ENCODE results near the gene DNAJC11.
"Not testable (repeated sequence)": the region's sequence is repeated elsewhere in the genome, so short reads cannot be mapped to it uniquely, and the experiment has no call there.

Gene DNAJC11

GRCh38 chr1:6613361-6614018, 88.1 kb downstream of the DNAJC11 start, which contains the start of gene PHF13:
Gene PHF13 (plus strand): TSS chr1:6613731. CDS start chr1:6614067, 336 bp downstream.
- H3K9me3 ChIP-seq (ENCODE audit: control insufficient read depth, low read length) = no peaks in the 10 kb centered on the region
- peak within 1 kb of the TSS; percentile 52 for H3K4me3 ChIP-seq (ENCODE audit: low read length)
- no peaks in the 10 kb centered on the region for H3K36me3 ChIP-seq (ENCODE audit: control insufficient read depth, insufficient read depth, low read length)
- H3K4me1 ChIP-seq (ENCODE audit: control insufficient read depth, insufficient read depth, low read length) = no peaks in the 10 kb centered on the region
- H3K9ac ChIP-seq (ENCODE audit: low read length) = peak within 1 kb of the TSS; percentile 71
- H3K27me3 ChIP-seq (ENCODE audit: control insufficient read depth, insufficient read depth, low read length) = no peaks in the 10 kb centered on the region

DNA sequence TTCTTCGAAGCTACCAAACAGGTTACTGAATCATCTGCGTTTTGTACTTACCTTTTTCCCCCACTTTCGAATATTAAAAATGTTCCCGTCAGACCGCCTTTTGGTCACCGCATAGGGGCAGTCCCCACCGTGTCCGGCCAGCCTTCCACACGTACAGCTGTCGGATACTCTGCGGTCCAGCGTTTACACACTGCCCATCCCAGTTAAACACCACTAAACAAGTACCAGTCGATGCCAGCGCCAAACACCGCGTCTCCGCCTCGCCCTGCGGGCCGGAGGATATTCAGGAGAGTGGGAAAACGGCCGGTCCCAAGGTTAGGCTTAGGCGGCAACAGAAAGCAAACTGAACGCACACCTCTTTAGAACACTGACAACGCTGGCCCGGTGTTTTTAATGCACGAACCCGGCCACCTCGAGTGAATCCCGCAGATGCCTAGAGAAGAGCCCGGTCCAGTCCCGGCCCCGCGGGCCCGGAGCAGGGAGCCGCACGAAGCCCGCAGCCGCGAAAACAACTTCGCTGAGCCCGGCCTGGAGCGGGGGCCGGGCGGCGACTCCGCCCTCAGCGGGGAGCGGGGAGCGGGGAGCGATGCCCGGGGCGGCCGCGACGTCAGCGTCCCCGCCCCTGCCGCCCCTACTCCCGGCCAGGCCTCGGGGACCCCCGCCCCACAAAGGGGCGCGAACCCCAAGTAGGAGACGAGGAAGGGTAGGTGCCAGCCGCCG, 88.8 kb downstream of the DNAJC11 start:
- H3K9me3 ChIP-seq (ENCODE audit: control insufficient read depth, low read length) = no peaks in the 10 kb centered on the region
- peak overlapping the region; percentile 71 for H3K9ac ChIP-seq (ENCODE audit: low read length)
- H3K27me3 ChIP-seq (ENCODE audit: control insufficient read depth, insufficient read depth, low read length) = no peaks in the 10 kb centered on the region
- no peaks in the 10 kb centered on the region for H3K36me3 ChIP-seq (ENCODE audit: control insufficient read depth, insufficient read depth, low read length)
- peak overlapping the region; percentile 52 for H3K4me3 ChIP-seq (ENCODE audit: low read length)
- no peaks in the 10 kb centered on the region for H3K4me1 ChIP-seq (ENCODE audit: control insufficient read depth, insufficient read depth, low read length)

DNA sequence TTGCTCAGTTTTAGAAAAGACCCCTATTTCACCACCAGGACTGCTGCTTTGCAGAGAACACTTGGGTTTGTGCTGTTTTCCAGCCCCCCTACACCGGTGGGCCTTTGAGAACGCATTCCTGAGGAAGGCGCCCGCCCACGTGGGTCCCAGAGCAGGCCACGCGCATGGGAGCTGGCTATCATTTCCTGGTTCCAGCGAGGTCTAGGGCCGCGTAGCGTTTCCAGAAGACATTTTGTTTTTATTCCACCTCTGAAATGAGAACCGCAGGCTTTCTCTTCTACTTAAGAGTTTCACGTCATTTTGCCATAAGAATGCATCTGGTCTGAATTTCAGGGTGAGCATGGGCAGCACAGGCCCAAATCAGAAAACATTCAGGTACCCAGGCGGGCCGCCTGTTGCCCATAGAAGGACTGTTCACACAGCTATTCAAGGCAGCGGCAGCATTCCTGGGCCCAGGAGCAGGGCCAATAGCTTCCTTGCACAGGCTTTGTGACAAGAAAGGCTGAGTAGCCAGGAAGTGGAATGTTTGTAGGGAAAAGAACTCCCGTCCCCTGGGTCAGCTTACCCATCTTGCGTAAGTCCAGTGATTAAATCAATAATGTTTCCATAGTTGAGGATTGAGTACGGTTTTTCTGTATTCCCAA, 97.6 kb downstream of the DNAJC11 start:
- Histone ChIP-seq H3K4me3 (ENCODE audit: low read length) (peak overlapping the region; percentile 74), H3K36me3 (ENCODE audit: control insufficient read depth, insufficient read depth, low read length) (no peaks in the 10 kb centered on the region), H3K4me1 (ENCODE audit: control insufficient read depth, insufficient read depth, low read length) (peaks cover 32% of the 10 kb centered on the region)

DNA sequence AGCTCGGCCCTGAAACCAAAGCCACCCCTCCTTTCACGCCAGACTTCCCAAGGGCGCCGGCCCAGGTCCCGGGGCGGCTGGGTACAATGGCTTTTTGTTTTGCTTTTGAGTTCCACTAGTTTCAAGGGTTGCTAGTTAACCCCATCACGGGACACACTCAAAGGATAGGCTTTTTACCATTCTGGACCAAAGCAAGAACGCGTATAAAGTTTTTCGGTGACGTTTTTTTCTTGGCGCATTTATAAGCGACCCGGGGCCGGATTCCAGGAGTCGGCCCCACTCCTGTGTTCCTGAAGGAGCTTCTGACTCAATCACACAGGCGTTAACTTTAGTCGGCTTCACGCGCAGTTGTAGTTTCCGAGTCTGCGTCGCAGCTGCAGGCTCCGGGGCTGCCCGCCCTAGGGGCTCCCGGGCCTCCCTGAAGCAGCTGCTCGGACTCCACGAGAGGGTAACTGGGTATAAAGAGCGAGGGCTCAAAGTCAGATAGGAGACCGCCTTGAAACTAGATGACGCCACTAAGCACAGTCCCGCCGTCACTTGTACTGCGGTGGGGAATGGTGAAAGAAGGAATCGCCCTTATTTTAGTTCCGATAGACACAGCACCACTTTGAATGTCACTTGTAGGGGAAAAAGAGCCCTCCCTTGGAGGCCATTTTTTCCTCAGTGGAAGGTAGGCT, 98.2 kb downstream of the DNAJC11 start:
- Histone ChIP-seq H3K9me3 (ENCODE audit: control insufficient read depth, low read length) (no peaks in the 10 kb centered on the region), H3K27me3 (ENCODE audit: control insufficient read depth, insufficient read depth, low read length) (no peaks in the 10 kb centered on the region), H3K4me3 (ENCODE audit: low read length) (peak overlapping the region; percentile 74), H3K4me1 (ENCODE audit: control insufficient read depth, insufficient read depth, low read length) (peaks cover 36% of the 10 kb centered on the region), H3K9ac (ENCODE audit: low read length) (peak overlapping the region; percentile 91), H3K36me3 (ENCODE audit: control insufficient read depth, insufficient read depth, low read length) (no peaks in the 10 kb centered on the region)

More for the DNA sequence above, 97.6 kb downstream of the DNAJC11 start:
- Histone ChIP-seq H3K27me3 (ENCODE audit: control insufficient read depth, insufficient read depth, low read length) (no peaks in the 10 kb centered on the region), H3K9ac (ENCODE audit: low read length) (peak overlapping the region; percentile 91), H3K9me3 (ENCODE audit: control insufficient read depth, low read length) (no peaks in the 10 kb centered on the region)

DNA sequence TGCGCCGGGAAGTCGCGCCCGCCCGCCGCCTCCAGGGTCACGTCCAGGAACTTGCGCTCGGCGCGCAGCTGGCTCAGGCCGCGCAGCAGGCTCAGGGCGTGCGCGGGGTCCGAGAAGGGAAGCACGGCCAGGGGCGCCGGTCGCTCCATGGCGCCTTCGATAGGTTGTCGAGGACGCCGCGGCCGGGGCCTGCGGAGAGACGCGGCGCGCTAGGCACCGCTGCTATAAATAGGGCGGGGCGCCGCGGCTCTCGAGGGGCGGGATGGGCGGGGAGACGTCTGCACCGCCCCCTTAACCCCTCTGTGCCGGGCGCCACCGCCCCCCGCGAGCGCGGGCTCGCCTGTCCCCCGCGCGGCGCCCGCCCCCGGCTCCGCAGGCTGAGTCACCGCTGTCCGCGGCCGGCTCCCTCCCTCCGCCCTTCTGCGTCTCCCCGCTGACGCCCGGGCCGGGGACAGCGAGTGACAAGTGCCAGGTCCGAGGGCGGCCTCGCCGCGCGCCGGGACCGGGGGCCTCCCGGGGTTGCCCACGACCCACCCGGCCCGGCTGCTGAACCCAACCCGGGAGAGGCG, 98.9 kb downstream of the DNAJC11 start, which contains the start of gene KLHL21:
TSS of gene KLHL21 (minus strand) at position 201 of the 569 bp plus-strand sequence. CDS start at position 149, 52 bp downstream.
- peak within 1 kb of the TSS; percentile 91 for H3K9ac ChIP-seq (ENCODE audit: low read length)
- peaks cover 36% of the 10 kb centered on the region for H3K4me1 ChIP-seq (ENCODE audit: control insufficient read depth, insufficient read depth, low read length)
- H3K27me3 ChIP-seq (ENCODE audit: control insufficient read depth, insufficient read depth, low read length) = no peaks in the 10 kb centered on the region
- peak within 1 kb of the TSS; percentile 82 for H3K4me3 ChIP-seq (ENCODE audit: low read length)
- no peaks in the 10 kb centered on the region for H3K36me3 ChIP-seq (ENCODE audit: control insufficient read depth, insufficient read depth, low read length)
- no peaks in the 10 kb centered on the region for H3K9me3 ChIP-seq (ENCODE audit: control insufficient read depth, low read length)

DNA sequence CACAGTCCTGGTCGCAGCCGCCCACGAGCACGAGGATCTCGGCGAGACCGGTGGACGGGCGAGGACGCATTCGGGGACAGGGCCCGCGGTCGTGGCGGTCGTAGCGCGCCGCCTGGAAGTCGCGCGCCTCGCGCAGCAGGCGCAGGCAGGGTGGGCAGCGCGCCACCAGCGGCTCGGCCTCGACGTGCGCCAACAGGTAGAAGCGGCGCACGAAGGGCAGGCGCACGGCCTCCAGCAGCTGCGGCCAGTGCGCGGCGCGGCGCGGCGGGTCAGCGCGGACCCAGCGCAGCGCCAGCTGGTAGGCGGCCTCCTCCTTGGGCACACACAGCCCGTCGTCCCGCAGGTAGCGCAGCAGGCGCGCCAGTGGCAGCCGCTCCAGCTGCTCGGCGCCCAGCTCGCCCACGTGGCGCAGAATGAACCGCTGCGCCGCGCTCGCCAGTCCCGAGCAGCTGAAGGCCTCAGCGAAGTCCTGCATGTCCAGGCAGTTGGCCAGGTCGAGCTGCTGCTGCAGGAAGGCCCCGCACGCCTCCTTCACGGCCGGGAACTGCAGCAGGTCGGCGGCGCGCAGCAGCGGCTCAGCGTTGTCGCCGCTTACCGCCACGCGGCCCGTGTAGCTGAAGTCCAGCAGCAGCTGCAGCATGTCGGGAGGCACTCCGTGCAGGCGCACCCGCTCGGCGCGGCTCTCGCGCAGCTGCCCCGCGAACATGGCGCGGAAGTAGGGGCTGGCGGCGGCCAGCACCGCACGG, 99.5 kb downstream of the DNAJC11 start:
- Histone ChIP-seq H3K9ac (ENCODE audit: low read length) (peak overlapping the region; percentile 89), H3K27me3 (ENCODE audit: control insufficient read depth, insufficient read depth, low read length) (no peaks in the 10 kb centered on the region), H3K4me3 (ENCODE audit: low read length) (peak overlapping the region; percentile 82), H3K9me3 (ENCODE audit: control insufficient read depth, low read length) (no peaks in the 10 kb centered on the region), H3K36me3 (ENCODE audit: control insufficient read depth, insufficient read depth, low read length) (no peaks in the 10 kb centered on the region), H3K4me1 (ENCODE audit: control insufficient read depth, insufficient read depth, low read length) (peaks cover 36% of the 10 kb centered on the region)

DNA sequence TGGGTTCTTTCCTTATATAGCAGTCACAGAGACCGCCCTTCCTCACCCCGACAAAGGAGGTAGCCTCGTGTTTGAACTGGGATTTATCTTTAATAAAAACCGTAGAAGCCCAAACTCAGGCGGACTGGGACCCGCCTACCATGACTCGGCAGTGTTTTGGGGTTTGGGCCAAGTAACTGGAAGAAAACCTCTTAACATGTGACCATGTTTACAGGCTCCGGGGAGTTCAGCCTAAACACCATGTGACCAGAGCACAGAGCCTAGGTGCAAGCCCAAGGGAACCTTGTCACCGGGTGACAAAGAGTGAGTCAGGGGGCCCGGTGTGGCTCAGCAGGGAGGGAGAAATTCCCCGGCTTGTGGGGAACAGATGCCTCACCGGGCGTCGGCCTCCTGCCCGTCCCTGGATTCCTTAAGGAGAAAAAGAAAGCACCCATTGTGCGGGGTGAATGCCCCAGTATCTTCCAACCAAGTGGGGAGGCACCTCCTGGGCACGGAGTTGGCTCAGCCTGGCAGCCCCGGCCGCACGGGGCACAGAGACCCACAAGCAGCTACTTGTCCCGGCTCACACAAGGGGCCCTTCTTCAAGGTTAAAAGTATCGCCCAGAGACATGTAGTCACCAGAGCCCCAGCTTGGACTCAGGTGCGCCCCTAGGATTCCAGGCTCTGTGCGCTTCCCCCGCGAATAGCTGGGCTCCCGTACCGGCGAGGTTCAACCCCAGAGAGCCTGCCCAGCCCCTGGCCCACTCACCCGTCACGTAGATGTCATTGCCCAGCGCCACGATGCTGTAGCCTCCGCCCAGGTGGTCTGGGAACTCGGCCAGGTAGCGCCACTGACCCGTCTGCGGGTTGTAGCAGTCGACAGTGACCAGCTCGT, 100.3 kb downstream of the DNAJC11 start:
- H3K4me3 ChIP-seq (ENCODE audit: low read length) = peak overlapping the region; percentile 82
- no peaks in the 10 kb centered on the region for H3K27me3 ChIP-seq (ENCODE audit: control insufficient read depth, insufficient read depth, low read length)
- peaks cover 36% of the 10 kb centered on the region for H3K4me1 ChIP-seq (ENCODE audit: control insufficient read depth, insufficient read depth, low read length)
- H3K9ac ChIP-seq (ENCODE audit: low read length) = peak overlapping the region; percentile 89
- no peaks in the 10 kb centered on the region for H3K9me3 ChIP-seq (ENCODE audit: control insufficient read depth, low read length)
- no peaks in the 10 kb centered on the region for H3K36me3 ChIP-seq (ENCODE audit: control insufficient read depth, insufficient read depth, low read length)

DNA sequence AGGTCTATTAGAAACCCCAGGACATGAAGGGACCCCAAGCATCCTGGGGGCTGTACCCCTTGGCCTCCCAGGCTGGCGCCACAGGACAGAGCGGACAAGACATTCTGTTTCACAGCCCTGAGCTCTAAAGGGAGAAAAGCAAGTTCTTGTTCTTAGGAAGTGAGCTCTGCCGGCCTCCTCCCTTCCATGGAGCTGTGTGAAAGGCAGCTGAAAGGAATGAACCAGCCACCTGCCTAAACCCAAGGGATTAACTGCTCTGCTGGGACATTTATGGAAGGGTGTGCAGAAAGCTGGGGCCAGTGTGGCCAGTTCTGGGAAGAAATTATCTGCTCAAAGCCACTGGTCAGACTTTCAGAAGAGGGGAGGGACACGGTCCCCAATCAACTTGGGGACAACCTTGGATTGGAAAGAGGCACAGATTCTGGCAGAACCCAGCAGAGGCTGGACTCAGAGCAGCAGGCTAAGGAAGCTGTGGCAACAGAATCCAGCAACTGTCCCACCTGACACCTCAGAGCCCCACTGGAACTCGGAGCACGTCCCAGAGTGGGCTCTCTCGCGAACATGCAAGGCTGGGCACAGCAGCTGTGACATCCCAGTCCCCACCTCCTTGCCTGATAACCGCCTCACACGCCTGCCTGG, 101.1 kb downstream of the DNAJC11 start:
- peak overlapping the region; percentile 89 for H3K9ac ChIP-seq (ENCODE audit: low read length)
- peaks cover 36% of the 10 kb centered on the region for H3K4me1 ChIP-seq (ENCODE audit: control insufficient read depth, insufficient read depth, low read length)
- H3K4me3 ChIP-seq (ENCODE audit: low read length) = peak overlapping the region; percentile 82

DNA sequence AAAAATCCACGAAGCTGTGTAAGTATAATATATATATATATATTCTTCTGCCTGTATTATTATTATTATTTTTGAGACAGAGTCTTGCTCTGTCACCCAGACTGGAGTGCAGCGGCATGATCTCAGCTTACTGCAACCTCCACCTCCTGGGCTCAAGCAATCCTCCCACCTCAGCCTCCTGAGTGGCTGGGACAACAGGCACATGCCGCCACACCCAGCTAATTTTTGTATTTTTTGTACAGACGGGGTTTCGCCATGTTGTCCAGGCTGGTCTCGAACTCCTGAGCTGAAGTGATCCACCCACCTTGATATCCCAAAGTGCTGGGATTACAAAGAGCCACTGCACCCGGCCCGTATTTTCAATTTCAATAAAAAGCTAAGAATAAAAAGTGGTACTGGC, 101.6 kb downstream of the DNAJC11 start:
- H3K27me3 ChIP-seq (ENCODE audit: control insufficient read depth, insufficient read depth, low read length); H3K36me3 ChIP-seq (ENCODE audit: control insufficient read depth, insufficient read depth, low read length); H3K9me3 ChIP-seq (ENCODE audit: control insufficient read depth, low read length): not testable (repeated sequence)
- Histone ChIP-seq H3K4me3 (ENCODE audit: low read length) (peak overlapping the region; percentile 82), H3K9ac (ENCODE audit: low read length) (peak overlapping the region; percentile 89), H3K4me1 (ENCODE audit: control insufficient read depth, insufficient read depth, low read length) (peaks cover 36% of the 10 kb centered on the region)

More for the DNA sequence above, 101.1 kb downstream of the DNAJC11 start:
- Histone ChIP-seq H3K9me3 (ENCODE audit: control insufficient read depth, low read length) (no peaks in the 10 kb centered on the region), H3K27me3 (ENCODE audit: control insufficient read depth, insufficient read depth, low read length) (no peaks in the 10 kb centered on the region), H3K36me3 (ENCODE audit: control insufficient read depth, insufficient read depth, low read length) (no peaks in the 10 kb centered on the region)

Measured in mucosa of stomach (tissue), 1 donor.